Lower leg skin (tissue), 4 donors: ENCODE measurements around the gene CACNA1G. TPM values are rescaled to one million over a fixed set of nuclear protein-coding genes. Genes with fewer than 3 reads are reported as not detected.

Experiments
- DNase-seq, 2 donors: peaks; one replicate each; pipeline ENCODE4 v3.0.0-alpha.2; 2019; ENCODE audit warnings: low spot score in 2 of 2
- H3K4me3 ChIP-seq: fragments of 200-600 bp; sonication (generic); 2 replicates; pipeline ENCODE4 v1.5.1; 2017; ENCODE audit warnings: mild to moderate bottlenecking, low read depth; ENCODE audit not compliant: poor library complexity, severe bottlenecking
- POLR2A ChIP-seq, 2 donors: fragments of 450-650 bp; IDR thresholded peaks; one replicate each; pipeline ENCODE4 v1.6.1; 2016 to 2017; ENCODE audit warnings: antibody characterized with exemption in 2 of 2, mild to moderate bottlenecking in 1 of 2, moderate library complexity in 1 of 2
- WGBS, 2 donors: methylation state at CpG; one replicate each; pipeline ENCODE4 v1.1.5; 2018; 5-methylcytosine and 5-hydroxymethylcytosine counted together
- intact Hi-C: fragments of 100-400 bp; cut with DNase I; formaldehyde crosslinking; loops from one replicate; pipeline ENCODE4 v1.15.0; 2023; ENCODE audit warnings: low total_unique reads
- total RNA-seq, 4 donors: library from RNA; depleted of rRNA; stranded (reverse); fragments of >200 nt; gene quantifications; one replicate each; pipeline ENCODE4 v1.1.0, GENCODE V29; 2016
- TF ChIP-seq, protein P1 (sequence below), 3 donors: fragments of 450-650 bp; IDR thresholded peaks; one replicate each; pipeline ENCODE4 v1.5.1; 2016; ENCODE audit warnings: antibody characterized with exemption in 3 of 3, mild to moderate bottlenecking in 3 of 3, moderate library complexity in 2 of 3

The CACNA1G gene
- total RNA-seq, 4 donors from 2014 or later: 1.3 to 3.1 (median 1.8) TPM

DNA sequence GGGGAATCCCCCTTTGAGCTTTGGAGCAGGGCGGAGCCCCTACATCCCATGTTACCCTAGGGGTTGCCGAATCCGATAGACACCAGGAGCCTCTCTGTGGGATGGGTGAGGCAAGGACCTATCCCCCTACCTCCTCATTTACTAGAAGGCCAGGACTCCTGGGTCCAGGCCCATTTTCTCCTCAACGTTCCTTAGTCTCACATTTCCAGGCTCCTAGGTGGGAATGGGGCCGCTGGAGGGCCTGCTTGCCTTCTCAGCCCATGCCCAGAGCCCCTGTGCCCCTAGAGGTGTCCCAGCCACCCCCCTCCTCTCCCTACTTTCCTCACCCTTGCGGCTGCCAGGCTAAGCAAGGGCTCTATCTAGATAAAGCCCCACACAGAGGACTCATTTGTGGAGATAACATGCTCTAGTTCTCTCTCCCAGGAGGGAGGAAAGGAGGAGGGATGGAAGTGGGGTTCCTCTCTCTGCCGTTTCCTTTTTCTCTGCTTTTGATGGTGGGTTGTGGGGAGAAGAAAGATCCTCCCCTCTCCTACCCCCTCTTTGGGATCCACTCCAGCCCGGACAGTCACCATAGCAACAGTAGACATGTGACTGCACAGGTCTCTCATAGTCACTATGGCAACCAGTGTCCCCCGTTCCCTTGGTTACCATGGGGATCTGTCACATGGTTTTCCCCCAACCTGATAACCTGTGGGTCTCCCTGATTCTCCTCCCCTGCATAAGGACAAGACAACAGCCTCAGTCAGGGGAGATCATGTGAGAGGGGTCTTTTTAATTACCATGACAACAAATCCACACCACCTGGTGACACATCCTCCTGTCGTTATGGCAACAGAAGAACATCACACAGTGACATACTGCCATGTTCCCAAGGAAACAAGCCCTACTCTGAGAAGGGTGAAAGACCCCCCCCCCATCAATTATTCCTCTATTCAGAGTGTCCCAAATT, 5.2 kb downstream of the CACNA1G start:
- intact Hi-C loops: no loop called here
- TF ChIP-seq POLR2A (IDR thresholded peaks at IDR 0.05): no peak
- TF ChIP-seq, protein P1, sequence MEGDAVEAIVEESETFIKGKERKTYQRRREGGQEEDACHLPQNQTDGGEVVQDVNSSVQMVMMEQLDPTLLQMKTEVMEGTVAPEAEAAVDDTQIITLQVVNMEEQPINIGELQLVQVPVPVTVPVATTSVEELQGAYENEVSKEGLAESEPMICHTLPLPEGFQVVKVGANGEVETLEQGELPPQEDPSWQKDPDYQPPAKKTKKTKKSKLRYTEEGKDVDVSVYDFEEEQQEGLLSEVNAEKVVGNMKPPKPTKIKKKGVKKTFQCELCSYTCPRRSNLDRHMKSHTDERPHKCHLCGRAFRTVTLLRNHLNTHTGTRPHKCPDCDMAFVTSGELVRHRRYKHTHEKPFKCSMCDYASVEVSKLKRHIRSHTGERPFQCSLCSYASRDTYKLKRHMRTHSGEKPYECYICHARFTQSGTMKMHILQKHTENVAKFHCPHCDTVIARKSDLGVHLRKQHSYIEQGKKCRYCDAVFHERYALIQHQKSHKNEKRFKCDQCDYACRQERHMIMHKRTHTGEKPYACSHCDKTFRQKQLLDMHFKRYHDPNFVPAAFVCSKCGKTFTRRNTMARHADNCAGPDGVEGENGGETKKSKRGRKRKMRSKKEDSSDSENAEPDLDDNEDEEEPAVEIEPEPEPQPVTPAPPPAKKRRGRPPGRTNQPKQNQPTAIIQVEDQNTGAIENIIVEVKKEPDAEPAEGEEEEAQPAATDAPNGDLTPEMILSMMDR (IDR thresholded peaks at IDR 0.05): no peak
- H3K4me3 ChIP-seq: no peak overlapping the region
- DNase-seq: no peak
- WGBS, 2 donors: 28 to 36% methylated on average over 7 to 10 of the region's 10 CpGs

DNA sequence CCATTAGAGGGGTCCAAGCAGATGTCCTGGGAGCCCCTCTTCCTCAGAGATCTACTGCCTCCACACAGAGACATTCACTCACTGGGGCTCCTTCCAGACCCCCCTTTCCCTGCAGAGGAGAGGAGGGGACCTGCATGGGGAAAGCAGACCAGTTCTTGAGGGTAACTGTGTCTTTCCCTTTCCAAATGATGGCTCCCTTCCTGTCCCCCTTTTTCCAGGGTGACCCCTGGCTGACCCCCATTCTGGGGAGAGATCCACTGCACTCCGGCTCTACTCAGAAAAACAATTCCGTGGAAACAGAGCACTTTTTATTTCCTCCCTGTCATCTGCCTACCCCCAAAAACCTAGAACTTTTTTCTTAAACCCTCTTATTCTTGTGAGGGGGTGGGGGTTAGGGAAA, 6.4 kb downstream of the CACNA1G start:
- no peak for DNase-seq
- 27 to 28% methylated on average over 2 of the region's 2 CpGs for WGBS, 2 donors
- intact Hi-C loops: no loop called here
- H3K4me3 ChIP-seq: no peak overlapping the region
- no peak for TF ChIP-seq POLR2A (IDR thresholded peaks at IDR 0.05)
- TF ChIP-seq, protein P1 (IDR thresholded peaks at IDR 0.05): no peak

DNA sequence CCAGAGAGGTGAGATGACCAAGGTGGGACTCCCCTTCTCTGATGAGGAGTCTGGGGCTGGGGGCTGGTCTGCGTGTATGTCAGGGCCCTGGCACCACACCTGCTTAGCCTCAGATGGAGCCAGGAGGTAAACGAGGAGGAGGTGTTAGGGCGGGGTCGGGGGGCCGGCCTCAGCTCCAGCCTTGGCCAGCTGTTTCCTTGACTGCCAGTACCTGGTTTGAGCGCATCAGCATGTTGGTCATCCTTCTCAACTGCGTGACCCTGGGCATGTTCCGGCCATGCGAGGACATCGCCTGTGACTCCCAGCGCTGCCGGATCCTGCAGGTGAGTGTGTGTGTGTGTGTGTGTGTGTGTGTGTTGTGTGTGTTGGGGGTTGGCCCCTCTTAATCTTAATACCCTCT, 8.1 kb downstream of the CACNA1G start:
- WGBS, 2 donors: 87% methylated on average over 12 of the region's 12 CpGs
- H3K4me3 ChIP-seq: no peak overlapping the region
- intact Hi-C loops: no loop called here
- TF ChIP-seq POLR2A (IDR thresholded peaks at IDR 0.05): no peak
- TF ChIP-seq, protein P1 (IDR thresholded peaks at IDR 0.05): no peak
- no peak for DNase-seq

DNA sequence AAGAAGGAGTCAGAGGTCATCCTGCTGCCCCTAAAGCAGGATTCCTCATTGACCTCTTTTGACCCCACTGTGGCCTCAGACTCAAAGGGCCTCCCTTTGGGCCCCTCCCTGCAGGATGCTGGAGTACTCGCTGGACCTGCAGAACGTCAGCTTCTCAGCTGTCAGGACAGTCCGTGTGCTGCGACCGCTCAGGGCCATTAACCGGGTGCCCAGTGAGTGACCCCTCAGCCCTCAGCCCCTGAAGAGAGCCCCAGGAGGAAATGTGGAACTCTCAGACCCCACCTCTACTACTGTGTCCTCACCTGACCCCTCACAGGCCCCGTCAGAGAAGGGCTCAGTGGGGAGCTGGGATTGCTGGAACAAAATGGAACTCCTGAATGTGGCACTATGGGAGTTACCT, 9.1 kb downstream of the CACNA1G start:
- DNase-seq: no peak
- intact Hi-C loops: no loop called here
- no peak for TF ChIP-seq POLR2A (IDR thresholded peaks at IDR 0.05)
- H3K4me3 ChIP-seq: no peak overlapping the region
- WGBS, 2 donors: 90 to 100% methylated on average over 6 to 7 of the region's 7 CpGs

DNA sequence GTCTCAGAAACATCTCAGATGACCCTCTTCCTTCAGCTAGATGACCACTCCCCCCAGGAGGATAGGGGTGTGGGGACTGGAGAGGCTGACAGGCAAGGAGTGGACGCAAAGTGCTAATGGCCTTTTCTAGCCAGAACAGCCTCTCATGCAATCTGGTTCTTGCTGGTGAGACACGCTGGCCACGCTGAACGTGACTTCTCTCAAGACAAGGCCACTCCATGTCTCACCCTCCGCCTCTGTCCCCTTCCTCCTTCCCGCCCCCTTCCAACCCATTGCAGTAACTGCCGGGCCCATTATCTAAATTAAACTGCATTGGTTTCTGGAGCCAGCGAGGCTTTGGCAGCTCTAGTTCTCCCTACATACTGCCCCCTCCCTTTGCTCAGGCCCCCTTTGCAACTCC, 9.5 kb downstream of the CACNA1G start:
- WGBS, 2 donors: 89 to 92% methylated on average over 8 of the region's 8 CpGs
- no peak for DNase-seq
- H3K4me3 ChIP-seq: no peak overlapping the region
- intact Hi-C loops: no loop called here
- TF ChIP-seq, protein P1 (IDR thresholded peaks at IDR 0.05): no peak
- no peak for TF ChIP-seq POLR2A (IDR thresholded peaks at IDR 0.05)

DNA sequence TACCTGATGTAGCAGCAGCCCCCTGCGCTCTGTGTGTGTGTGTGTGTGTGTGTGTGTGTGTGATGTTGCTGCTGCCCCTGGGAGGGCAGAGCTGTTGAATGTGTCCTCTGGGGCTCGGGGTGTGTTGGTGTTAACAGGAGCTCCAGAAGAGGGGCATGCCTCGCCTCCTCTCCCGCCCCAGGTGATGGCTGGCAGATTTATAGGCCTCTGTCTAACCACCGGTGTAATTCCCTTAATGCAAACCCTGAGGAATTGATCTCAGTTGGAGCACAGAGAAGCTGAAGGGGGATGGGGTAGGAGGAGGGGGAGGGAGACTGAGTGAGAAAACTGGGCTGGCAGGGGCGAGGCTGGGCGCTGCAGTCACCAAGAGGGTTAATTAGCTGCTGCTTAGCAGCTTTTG, 10.0 kb downstream of the CACNA1G start:
- intact Hi-C loops: no loop called here
- no peak overlapping the region for H3K4me3 ChIP-seq
- WGBS, 2 donors: 82 to 88% methylated on average over 7 of the region's 7 CpGs
- no peak for DNase-seq
- no peak for TF ChIP-seq POLR2A (IDR thresholded peaks at IDR 0.05)
- TF ChIP-seq, protein P1 (IDR thresholded peaks at IDR 0.05): no peak
